Measurements from ENCODE around the gene OSER1. TPM values are rescaled to one million over a fixed set of nuclear protein-coding genes. Genes with fewer than 3 reads are reported as not detected.
A peak's percentile ranks its signal among the peaks of the same experiment; 100 is the strongest.
"Not testable (repeated sequence)": the region's sequence is repeated elsewhere in the genome, so short reads cannot be mapped to it uniquely, and the experiment has no call there.

OSER1 gene
- total RNA-seq, 2 experiments from 2014 or later = 172 TPM

GRCh38 chr20:44196271-44196670, 14.3 kb downstream of the OSER1 start:
- Mint-ChIP-seq H3K4me3 (peak overlapping the region; percentile 22), H3K36me3 (ENCODE audit: low read depth) (peaks cover 55% of the 10 kb centered on the region), H3K27me3 (no peaks in the 10 kb centered on the region), H3K4me1 (ENCODE audit: low read depth) (peaks cover 10% of the 10 kb centered on the region), H3K9me3 (no peaks in the 10 kb centered on the region), H3K27ac (peak overlapping the region; percentile 23)
- CTCF ChIA-PET = interaction anchor here (0.6 to 1.1 kb wide), 4 partner anchors 16 to 587 kb away, joined by 3 to 5 read pairs (median 4); partner anchors contain the start of gene FITM2
- peak; percentile 67 for ATAC-seq (ENCODE audit: poor library complexity)
- DNase-seq = no peak
- intact Hi-C loops (cut with DNase I, micrococcal nuclease) = no loop called here
- no peaks in the 10 kb centered on the region for H3K27me3 ChIP-seq (ENCODE audit: control insufficient read depth in 1 of 2, insufficient read depth in 2 of 2, low read length in 2 of 2)
- no peaks in the 10 kb centered on the region for H3K9me3 ChIP-seq (ENCODE audit: control insufficient read depth in 1 of 2, insufficient read depth in 1 of 2, low read length in 2 of 2)
- no peak overlapping the region for H3K27ac ChIP-seq (ENCODE audit: low read depth in 1 of 2, low read length in 2 of 2)
- TF ChIP-seq CTCF (IDR thresholded peaks at IDR 0.05) = no peak
- H3K4me3 ChIP-seq (ENCODE audit: low read length) = no peak overlapping the region
- peaks cover 51% of the 10 kb centered on the region for H3K36me3 ChIP-seq (ENCODE audit: insufficient read depth, low read length)
- H3K4me1 ChIP-seq (ENCODE audit: insufficient read depth, low read length) = no peaks in the 10 kb centered on the region
- POLR2A ChIA-PET = no interaction called here

GRCh38 chr20:44195605-44196004, 15.0 kb downstream of the OSER1 start:
- Histone ChIP-seq H3K9me3 (ENCODE audit: control insufficient read depth in 1 of 2, insufficient read depth in 1 of 2, low read length in 2 of 2) (no peaks in the 10 kb centered on the region), H3K36me3 (ENCODE audit: insufficient read depth, low read length) (peaks cover 44% of the 10 kb centered on the region), H3K27ac (ENCODE audit: low read depth in 1 of 2, low read length in 2 of 2) (no peak overlapping the region), H3K4me3 (ENCODE audit: low read length) (no peak overlapping the region), H3K27me3 (ENCODE audit: control insufficient read depth in 1 of 2, insufficient read depth in 2 of 2, low read length in 2 of 2) (no peaks in the 10 kb centered on the region), H3K4me1 (ENCODE audit: insufficient read depth, low read length) (no peaks in the 10 kb centered on the region)
- Mint-ChIP-seq H3K27ac (peak overlapping the region; percentile 23), H3K9me3 (no peaks in the 10 kb centered on the region), H3K4me1 (ENCODE audit: low read depth) (peaks cover 3% of the 10 kb centered on the region), H3K27me3 (peaks cover 4% of the 10 kb centered on the region), H3K4me3 (no peak overlapping the region), H3K36me3 (ENCODE audit: low read depth) (peaks cover 49% of the 10 kb centered on the region)
- intact Hi-C loops (cut with DNase I, micrococcal nuclease) = no loop called here
- ChIA-PET CTCF (interaction anchor here (0.7 to 1.3 kb wide), 5 partner anchors 17 to 116 kb away, joined by 3 to 5 read pairs (median 3); partner anchors contain the start of gene FITM2), POLR2A (no interaction called here)
- TF ChIP-seq CTCF (IDR thresholded peaks at IDR 0.05) = no peak
- no peak for DNase-seq
- no peak for ATAC-seq (ENCODE audit: poor library complexity)

- H3K27ac ChIP-seq (ENCODE audit: low read depth in 1 of 2, low read length in 2 of 2) = no peak overlapping the region
- ChIA-PET CTCF (no interaction called here), POLR2A (no interaction called here)
- no peak for DNase-seq
- peaks cover 4% of the 10 kb centered on the region for H3K4me1 Mint-ChIP-seq (ENCODE audit: low read depth)
- H3K36me3 ChIP-seq (ENCODE audit: insufficient read depth, low read length) = peaks cover 26% of the 10 kb centered on the region
- H3K9me3 Mint-ChIP-seq = no peaks in the 10 kb centered on the region
- H3K27me3 ChIP-seq (ENCODE audit: control insufficient read depth in 1 of 2, insufficient read depth in 2 of 2, low read length in 2 of 2) = peaks cover 0 to 13% of the 10 kb centered on the region in 2 experiments
- H3K4me3 Mint-ChIP-seq = no peak overlapping the region
- ATAC-seq (ENCODE audit: poor library complexity) = no peak
- peaks cover 15% of the 10 kb centered on the region for H3K27me3 Mint-ChIP-seq
- no peak overlapping the region for H3K4me3 ChIP-seq (ENCODE audit: low read length)
- TF ChIP-seq CTCF (IDR thresholded peaks at IDR 0.05) = no peak
- no peaks in the 10 kb centered on the region for H3K9me3 ChIP-seq (ENCODE audit: control insufficient read depth in 1 of 2, insufficient read depth in 1 of 2, low read length in 2 of 2)
- intact Hi-C loops (cut with DNase I, micrococcal nuclease) = loop anchor here in 1 of 2 experiments (5.0 kb wide), 1 partner anchor 136 kb away; no protein-coding TSS in a partner anchor
- peaks cover 4% of the 10 kb centered on the region for H3K4me1 ChIP-seq (ENCODE audit: insufficient read depth, low read length)
- H3K36me3 Mint-ChIP-seq (ENCODE audit: low read depth) = peaks cover 31% of the 10 kb centered on the region
- no peak overlapping the region for H3K27ac Mint-ChIP-seq
Observed at GRCh38 chr20:44193801-44194200, 16.8 kb downstream of the OSER1 start.

GRCh38 chr20:44191640-44192039, 18.9 kb downstream of the OSER1 start:
- H3K27ac ChIP-seq (ENCODE audit: low read depth in 1 of 2, low read length in 2 of 2); H3K36me3 ChIP-seq (ENCODE audit: insufficient read depth, low read length); DNase-seq; H3K27ac Mint-ChIP-seq; H3K9me3 Mint-ChIP-seq; H3K9me3 ChIP-seq (ENCODE audit: control insufficient read depth in 1 of 2, insufficient read depth in 1 of 2, low read length in 2 of 2); POLR2A ChIA-PET; H3K4me3 ChIP-seq (ENCODE audit: low read length); ATAC-seq (ENCODE audit: poor library complexity); H3K4me3 Mint-ChIP-seq: not testable (repeated sequence)
- Histone ChIP-seq H3K27me3 (ENCODE audit: control insufficient read depth in 1 of 2, insufficient read depth in 2 of 2, low read length in 2 of 2) (peaks cover 18 to 33% of the 10 kb centered on the region in 2 experiments), H3K4me1 (ENCODE audit: insufficient read depth, low read length) (peaks cover 16% of the 10 kb centered on the region)
- Mint-ChIP-seq H3K36me3 (ENCODE audit: low read depth) (peaks cover 13% of the 10 kb centered on the region), H3K4me1 (ENCODE audit: low read depth) (peaks cover 10% of the 10 kb centered on the region), H3K27me3 (peaks cover 34% of the 10 kb centered on the region)
- intact Hi-C loops (cut with DNase I, micrococcal nuclease) = loop anchor here in 1 of 2 experiments (5.0 kb wide), 1 partner anchor 134 kb away; no protein-coding TSS in a partner anchor
- CTCF ChIA-PET = interaction anchor here (1.9 kb wide), 1 partner anchor 19 kb away, joined by 5 read pairs; the partner anchor contains the start of gene OSER1
